ENCODE data around the gene APBA2. TPM values are rescaled to one million over a fixed set of nuclear protein-coding genes. Genes with fewer than 3 reads are reported as not detected.

Gene APBA2
- total and polyA plus RNA-seq, 11 donors, result 0.16 to 1.3 (median 0.40) TPM; not detected in 2

DNA sequence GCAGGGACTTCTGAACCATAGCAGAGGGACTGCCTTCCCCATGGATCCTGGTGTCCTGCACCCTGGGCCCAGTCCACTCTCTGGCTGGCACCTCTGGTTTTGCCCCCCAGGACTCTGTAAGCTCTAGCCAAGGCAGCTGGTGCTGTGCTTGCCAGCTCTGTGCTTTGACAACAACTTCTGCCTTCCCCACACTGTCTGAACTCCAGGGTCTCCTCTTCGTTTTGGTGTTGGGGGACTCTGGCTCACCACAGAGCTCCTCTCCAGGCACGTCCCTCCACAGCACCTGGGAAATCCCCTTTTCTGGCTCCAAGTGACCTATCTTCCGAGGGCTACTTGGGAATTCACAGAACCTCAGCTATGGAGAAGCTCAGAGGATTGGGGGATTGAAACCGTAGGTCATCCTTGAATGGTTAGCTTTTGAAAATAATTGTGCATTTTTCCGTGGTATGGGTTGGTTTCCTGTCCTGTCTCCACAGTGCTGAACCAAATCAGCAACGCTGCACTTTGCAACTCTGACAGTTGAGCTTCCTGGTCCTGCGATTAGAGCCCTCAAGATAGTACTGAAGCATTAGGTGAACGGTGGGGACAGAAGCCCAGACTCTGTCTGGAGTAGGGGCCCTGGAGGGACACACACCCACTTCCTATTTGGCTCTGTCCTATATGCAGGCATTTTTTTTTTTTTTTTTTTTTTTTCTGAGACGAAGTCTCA lies 152.4 kb downstream of the APBA2 start:
- DNase-seq, result no peak
- H3K9me3 ChIP-seq, result peaks cover 0 to 3% (median 0%) of the 10 kb centered on the region in 12 donors
- no peaks in the 10 kb centered on the region for H3K27me3 ChIP-seq
- H3K36me3 ChIP-seq, result no peaks in the 10 kb centered on the region
- WGBS, 4 donors, result 41 to 55% (median 47%) methylated on average over 9 of the region's 9 CpGs
- H3K4me1 ChIP-seq, result no peaks in the 10 kb centered on the region
- no peak for ATAC-seq
- TF ChIP-seq, protein P1, sequence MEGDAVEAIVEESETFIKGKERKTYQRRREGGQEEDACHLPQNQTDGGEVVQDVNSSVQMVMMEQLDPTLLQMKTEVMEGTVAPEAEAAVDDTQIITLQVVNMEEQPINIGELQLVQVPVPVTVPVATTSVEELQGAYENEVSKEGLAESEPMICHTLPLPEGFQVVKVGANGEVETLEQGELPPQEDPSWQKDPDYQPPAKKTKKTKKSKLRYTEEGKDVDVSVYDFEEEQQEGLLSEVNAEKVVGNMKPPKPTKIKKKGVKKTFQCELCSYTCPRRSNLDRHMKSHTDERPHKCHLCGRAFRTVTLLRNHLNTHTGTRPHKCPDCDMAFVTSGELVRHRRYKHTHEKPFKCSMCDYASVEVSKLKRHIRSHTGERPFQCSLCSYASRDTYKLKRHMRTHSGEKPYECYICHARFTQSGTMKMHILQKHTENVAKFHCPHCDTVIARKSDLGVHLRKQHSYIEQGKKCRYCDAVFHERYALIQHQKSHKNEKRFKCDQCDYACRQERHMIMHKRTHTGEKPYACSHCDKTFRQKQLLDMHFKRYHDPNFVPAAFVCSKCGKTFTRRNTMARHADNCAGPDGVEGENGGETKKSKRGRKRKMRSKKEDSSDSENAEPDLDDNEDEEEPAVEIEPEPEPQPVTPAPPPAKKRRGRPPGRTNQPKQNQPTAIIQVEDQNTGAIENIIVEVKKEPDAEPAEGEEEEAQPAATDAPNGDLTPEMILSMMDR (IDR thresholded peaks at IDR 0.05), result no peak
- TF ChIP-seq POLR2A (IDR thresholded peaks at IDR 0.05), result no peak
- H3K27ac ChIP-seq, result no peak overlapping the region
- H3K4me3 ChIP-seq, result no peak overlapping the region
- intact Hi-C loops (cut with DNase I), result no loop called here

DNA sequence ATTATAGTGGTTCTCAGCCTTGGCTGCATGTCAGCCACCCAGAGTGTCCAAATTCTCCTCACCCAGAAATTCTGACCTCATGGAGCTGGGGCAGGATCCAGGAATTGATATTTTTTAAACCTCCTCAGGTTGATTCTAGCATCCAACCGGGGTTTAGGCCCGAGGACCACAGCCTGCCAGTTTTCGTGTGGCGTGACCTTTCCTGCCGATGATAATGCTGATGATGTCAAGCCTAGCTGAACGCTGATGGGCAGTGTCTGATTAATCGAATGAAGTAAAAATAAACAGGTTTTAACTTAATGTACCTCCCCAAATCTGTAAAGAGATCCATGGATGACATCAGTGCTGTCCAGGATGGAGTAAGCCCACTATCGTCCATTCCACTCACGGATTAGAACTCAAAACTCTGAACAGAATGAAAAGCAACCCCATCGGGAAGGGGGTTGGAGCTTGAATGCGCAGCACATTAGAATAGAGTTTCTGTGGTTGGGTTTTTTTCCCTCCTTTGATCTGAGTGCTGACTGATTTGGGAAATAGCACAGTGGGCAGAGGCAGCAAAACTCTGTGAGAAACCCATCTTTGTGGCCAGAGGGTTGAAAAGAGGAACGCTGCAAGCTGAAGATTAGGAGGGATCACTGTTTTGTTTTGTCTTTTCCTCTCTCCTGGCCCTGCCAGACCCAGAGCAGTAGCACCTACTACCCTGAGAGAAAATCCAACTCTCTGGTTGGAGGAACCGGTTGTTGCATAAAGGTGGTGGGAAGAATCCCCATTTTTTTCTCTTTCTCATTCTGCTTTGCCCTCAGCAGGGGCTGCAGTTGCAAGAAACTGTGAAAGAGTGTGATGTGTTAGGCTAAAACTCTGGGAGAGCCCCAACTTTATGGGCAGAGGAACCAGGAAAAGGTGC lies 153.9 kb downstream of the APBA2 start:
- intact Hi-C loops (cut with DNase I), result no loop called here
- TF ChIP-seq POLR2A (IDR thresholded peaks at IDR 0.05), result no peak
- WGBS, 4 donors, result 73 to 82% (median 78%) methylated on average over 13 of the region's 13 CpGs

DNA sequence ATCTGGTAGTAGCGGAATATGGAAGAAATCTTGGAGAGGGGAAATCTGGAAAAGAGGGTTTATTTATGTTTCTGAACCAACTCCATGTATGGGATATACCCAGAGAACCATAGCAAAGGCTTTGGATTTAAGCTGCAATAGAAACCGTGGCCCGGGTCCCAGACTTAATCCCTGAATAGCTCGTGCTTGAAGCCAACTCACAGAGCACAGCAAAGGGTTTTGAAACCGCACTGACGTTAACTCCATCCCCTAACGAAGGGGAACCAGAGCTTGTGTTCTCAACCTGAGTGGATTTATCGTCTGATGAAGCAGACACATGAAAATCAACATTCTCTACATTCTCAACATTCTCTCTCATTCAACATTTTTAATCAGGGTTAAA lies 154.6 kb downstream of the APBA2 start:
- no peaks in the 10 kb centered on the region for H3K27me3 ChIP-seq
- H3K9me3 ChIP-seq, result peaks cover 0 to 3% (median 0%) of the 10 kb centered on the region in 12 donors
- DNase-seq (no peak), ATAC-seq (no peak)
- H3K4me3 ChIP-seq, result no peak overlapping the region
- TF ChIP-seq, protein P1 (IDR thresholded peaks at IDR 0.05), result no peak
- no peak for TF ChIP-seq POLR2A (IDR thresholded peaks at IDR 0.05)
- H3K27ac ChIP-seq, result no peak overlapping the region
- H3K4me1 ChIP-seq, result no peaks in the 10 kb centered on the region
- intact Hi-C loops (cut with DNase I), result no loop called here
- no peaks in the 10 kb centered on the region for H3K36me3 ChIP-seq
- 50 to 58% (median 53%) methylated on average over 8 of the region's 8 CpGs for WGBS, 4 donors

More for the DNA sequence above, 153.9 kb downstream of the APBA2 start:
- Histone ChIP-seq H3K36me3 (no peaks in the 10 kb centered on the region), H3K9me3 (peaks cover 0 to 3% (median 0%) of the 10 kb centered on the region in 12 donors), H3K4me1 (no peaks in the 10 kb centered on the region), H3K4me3 (no peak overlapping the region), H3K27me3 (no peaks in the 10 kb centered on the region), H3K27ac (no peak overlapping the region)
- ATAC-seq (no peak), DNase-seq (no peak)

DNA sequence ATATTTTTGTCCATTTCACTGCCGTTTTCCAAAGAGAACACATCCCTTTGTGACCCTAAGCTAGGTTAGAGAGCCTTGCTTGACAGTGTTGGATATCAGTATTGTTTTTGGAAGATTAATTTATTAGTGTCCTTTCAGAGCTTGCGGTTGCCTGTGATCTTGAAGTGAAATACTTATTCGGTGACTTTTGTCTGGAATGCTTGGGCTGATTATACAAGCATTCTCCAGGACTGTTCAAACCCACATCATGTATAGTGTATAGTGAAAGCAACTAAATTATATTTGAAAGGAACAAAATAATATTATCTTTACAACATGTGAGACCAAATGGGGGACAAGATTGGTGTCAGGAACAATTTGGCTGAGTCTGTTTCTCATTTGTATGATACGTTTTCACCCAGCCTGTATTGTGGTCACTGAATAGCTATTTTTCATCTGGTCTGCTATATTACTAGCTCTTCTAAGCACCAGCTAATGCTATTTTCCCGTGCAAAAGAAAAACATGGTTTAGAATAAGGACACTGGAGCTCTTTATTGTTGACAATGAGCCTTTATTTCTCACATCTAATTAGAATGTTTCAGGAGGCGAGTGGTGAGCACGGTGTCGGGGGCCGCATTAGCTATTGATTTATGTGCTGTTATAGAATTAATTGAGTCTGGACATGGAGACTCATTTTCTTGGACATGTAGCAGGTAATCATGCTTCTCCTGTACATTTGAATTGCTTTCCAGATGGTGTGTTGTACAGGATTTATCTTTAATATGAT lies 158.1 kb downstream of the APBA2 start:
- no peaks in the 10 kb centered on the region for H3K9me3 ChIP-seq
- H3K36me3 ChIP-seq, result no peaks in the 10 kb centered on the region
- no peaks in the 10 kb centered on the region for H3K27me3 ChIP-seq
- 79 to 88% (median 87%) methylated on average over 9 of the region's 9 CpGs for WGBS, 4 donors
- DNase-seq (no peak), ATAC-seq (no peak)
- intact Hi-C loops (cut with DNase I), result no loop called here
- H3K4me1 ChIP-seq, result no peaks in the 10 kb centered on the region
- no peak overlapping the region for H3K27ac ChIP-seq
- TF ChIP-seq, protein P1 (IDR thresholded peaks at IDR 0.05), result no peak
- no peak for TF ChIP-seq POLR2A (IDR thresholded peaks at IDR 0.05)
- no peak overlapping the region for H3K4me3 ChIP-seq

Data from heart left ventricle (tissue), 16 donors.